ENCODE results near the gene FLACC1.
"Not testable (repeated sequence)": the region's sequence is repeated elsewhere in the genome, so short reads cannot be mapped to it uniquely, and the experiment has no call there.

Gene FLACC1

DNA sequence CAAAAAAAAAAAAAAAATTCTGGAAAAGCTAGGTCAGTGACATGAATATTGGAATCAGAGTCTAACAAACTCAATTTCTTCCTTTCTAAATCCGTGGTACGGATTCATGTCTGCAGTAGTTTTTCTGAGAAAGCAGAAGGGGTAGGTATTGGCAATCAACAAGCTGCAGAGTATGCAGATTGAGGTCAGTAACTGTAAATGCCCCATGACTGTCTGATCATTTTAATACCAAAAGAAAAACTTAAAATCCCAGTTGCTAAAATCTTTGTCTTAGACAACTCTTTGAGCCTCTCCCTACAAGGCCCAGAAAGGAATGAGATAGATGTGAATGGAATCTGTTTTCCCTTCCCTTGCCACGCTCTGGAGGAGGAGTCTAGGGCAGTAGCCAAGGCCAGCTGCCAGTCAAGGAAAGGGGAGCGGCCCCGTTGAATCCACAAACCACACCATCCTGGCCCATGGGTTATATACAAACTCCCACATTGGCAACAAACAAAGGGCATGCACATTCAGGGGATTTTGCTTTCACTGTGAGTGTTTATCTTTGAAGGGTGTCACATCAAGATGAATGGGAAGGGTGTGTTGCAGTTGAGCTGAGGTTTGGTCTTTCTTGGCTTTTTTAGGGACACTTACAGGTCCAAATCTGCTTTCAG, 102.9 kb downstream of the FLACC1 start:
- DNase-seq (ENCODE audit: low spot score): peak; percentile 43

DNA sequence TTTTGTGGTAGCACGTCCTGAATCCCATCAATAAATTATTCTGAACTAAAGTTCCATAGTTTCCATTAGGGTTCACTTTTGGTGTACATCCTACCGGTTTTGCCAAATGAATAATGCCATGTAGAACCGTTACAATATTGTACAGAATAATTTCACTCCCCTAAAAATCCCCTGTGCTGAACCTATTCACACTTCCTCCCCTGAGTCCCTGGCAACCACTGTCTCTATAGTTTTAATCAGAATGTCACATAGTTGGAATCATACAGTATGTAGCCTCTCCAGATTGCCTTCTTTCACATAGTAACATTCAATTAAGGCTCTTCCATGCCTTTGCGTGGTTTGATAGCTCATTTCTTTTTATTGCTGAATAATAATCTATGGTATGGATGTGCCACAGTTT, 106.4 kb downstream of the FLACC1 start:
- no peak for DNase-seq (ENCODE audit: low spot score)

DNA sequence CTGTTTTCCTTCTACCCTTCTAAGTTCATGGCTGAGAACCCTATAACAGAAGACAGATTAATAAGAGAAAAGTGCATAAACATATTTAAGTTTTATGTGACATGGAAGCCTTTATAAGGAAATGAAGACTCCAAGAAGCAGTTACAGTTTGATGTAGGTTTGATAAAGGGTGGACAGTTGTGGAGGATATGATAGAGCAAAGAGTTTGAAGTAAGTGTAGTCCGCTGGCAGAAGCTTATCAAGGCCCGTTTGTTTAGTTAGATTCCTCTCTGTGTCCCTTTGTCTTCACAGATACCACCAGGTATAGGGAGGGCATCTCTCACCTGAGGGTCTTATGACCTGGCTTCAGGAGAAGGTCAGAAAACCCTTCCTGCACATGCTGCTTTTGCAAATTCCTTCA, 107.3 kb downstream of the FLACC1 start:
- no peak for DNase-seq (ENCODE audit: low spot score)

DNA sequence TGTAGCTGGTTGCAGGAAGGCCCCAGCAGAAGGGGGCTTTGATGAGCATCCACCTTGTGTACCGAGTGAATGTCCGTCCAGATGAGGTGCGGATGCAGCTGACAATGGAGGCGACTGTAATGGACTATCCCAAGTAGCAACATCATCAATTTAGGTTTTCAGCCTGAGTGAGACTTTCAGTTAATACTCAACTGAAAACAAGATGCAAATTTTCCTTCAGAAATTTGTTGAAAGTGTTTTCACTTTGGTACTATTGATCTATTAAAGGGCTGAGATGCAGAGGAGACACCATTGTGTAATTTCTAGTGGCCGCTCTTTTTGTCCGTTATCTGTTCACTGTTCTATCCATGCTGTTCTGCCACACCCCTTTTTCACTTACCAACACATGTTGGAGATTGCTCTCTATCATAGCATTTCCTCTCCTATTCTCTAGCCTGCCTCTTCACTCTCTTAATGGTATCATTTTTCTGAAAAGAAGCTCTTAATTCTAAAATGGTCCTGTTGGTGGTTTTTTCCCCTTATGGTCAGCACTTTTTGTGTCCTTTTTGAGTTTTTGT, 108.8 kb downstream of the FLACC1 start:
- DNase-seq (ENCODE audit: low spot score): no peak

DNA sequence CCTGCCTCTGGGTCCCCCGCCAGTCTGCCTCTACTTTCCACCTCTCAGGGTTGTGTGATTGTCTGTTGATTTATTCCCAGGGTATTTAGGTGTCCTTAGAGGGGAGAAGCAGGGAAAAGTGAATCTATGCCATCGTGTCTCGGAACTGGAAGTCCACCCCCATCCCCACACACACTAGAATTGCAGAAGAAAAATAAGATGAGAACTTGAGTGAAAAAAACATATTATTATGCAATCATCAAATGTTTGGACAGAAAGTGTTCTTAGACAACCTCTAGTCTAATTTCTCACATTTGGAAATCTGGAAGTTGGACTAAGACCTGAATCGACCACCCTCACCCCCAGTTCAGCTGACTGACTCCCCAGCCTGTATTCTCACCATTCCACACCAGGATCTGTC, 110.9 kb downstream of the FLACC1 start:
- no peak for DNase-seq (ENCODE audit: low spot score)

DNA sequence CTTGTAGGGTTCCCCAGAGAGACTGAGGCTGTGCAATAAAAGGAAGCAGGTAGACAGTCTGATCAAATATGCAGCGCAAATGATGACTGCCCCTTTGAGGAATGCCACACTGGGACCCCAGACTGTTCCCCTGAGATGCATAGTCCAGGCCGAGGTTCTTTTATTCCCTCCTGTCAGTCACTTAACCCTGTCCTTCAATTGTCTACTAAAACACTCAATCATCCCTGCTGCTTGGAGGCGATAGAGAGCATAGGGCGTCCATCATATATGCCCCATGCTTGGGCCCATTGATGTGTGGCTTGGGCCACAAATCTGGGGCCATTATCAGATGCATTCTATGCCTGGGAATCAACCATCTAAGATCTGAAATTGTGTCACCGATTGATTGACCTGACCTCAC, 112.3 kb downstream of the FLACC1 start:
- no peak for DNase-seq (ENCODE audit: low spot score)

DNA sequence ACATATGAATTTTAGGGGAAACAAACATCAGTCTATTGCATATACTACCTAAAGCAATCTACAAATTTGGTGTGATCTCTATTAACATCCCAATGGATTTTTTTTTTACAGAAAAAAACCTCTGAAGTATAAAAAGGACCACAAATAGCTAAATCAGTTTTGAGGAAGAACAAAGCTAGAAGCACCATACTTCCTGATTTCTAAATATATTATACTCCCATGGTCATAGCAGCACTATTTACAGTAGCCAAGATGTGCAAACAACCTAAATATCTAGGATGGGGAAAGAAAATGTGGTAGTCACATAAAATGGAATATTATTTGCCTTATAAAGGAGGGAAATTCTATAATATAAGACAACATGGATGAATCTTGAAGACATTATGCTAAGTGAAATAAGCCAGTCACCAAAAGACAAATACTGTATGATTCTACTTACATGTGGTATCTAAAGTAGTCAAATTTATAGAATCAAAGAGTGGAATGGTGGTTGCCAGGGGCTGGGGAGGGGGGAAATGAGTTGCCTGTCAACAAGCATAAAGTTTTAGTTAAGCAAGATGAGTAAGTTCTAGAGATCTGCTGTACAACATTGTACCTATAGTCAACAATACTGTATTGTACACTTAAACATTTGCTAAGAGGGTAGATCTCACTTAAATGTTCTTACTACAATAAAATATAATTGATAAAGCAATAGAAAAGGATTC, 114.4 kb downstream of the FLACC1 start:
- DNase-seq (ENCODE audit: low spot score): peak; percentile 16

DNA sequence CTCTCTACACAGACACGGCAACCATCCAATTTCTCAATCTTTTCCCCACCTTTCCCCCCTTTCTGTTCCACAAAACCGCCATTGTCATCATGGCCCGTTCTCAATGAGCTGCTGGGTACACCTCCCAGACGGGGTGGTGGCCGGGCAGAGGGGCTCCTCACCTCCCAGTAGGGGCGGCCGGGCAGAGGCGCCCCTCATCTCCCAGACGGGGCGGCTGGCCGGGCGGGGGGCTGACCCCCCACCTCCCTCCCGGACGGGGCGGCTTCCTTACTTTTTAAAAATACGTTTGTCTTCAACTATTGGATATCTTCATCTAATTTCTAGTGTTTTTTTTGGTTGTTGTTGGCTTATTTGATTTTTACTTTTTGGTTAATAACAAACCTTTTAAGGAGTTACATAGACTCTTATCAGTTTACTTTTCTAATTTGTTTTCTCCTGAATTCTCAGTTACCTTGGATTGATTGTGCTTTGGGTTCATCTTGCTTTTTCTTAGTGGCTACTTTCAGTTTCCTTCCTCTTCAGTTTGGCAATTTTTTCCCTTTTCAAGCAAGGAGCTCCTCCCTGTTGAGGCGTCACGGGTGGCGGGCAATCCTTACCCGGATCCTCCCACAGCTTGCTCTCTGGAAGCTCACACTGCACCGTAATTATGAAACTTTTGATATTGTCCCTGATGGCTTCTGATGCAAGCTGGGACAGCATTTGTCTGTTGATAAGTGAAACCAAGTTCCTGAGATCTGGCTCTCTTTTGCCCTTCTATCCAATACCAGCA, 117.8 kb downstream of the FLACC1 start:
- DNase-seq (ENCODE audit: low spot score): not testable (repeated sequence)

All from CD4-positive, alpha-beta T cell treated with Interleukin-2 at 100 ng/mL for 4 hours (primary cell).